SJCRH30 (cell line): ENCODE data around the gene MSMP. TPM values are rescaled to one million over a fixed set of nuclear protein-coding genes. Genes with fewer than 3 reads are reported as not detected.

Experiments
- DNase-seq, 2 experiments: peaks; one replicate each; pipeline ENCODE4 v3.0.0-alpha.2; 2015 to 2020
- H3K27ac ChIP-seq: fragments of 250-450 bp; sonication (Bioruptor Pico); 2 replicates; pipeline ENCODE4 v1.5.1; 2020; ENCODE audit warnings: mild to moderate bottlenecking, moderate library complexity
- H3K27me3 ChIP-seq: fragments of 250-450 bp; sonication (Bioruptor Pico); 2 replicates; pipeline ENCODE4 v1.5.1; 2020; ENCODE audit warnings: mild to moderate bottlenecking, moderate library complexity
- H3K36me3 ChIP-seq: fragments of 250-450 bp; sonication (Bioruptor Pico); 2 replicates; pipeline ENCODE4 v1.5.1; 2020; ENCODE audit warnings: mild to moderate bottlenecking, moderate library complexity
- H3K4me1 ChIP-seq: fragments of 250-450 bp; sonication (Bioruptor Pico); 2 replicates; pipeline ENCODE4 v1.5.1; 2020; ENCODE audit warnings: mild to moderate bottlenecking, moderate library complexity
- H3K4me3 ChIP-seq: fragments of 250-450 bp; sonication (Bioruptor Pico); 2 replicates; pipeline ENCODE4 v1.5.1; 2020; ENCODE audit warnings: mild to moderate bottlenecking, moderate library complexity
- H3K9me3 ChIP-seq: fragments of 250-450 bp; sonication (Bioruptor Pico); replicated peaks from 2 replicates; pipeline ENCODE4 v1.5.1; 2020; ENCODE audit warnings: mild to moderate bottlenecking, moderate library complexity
- total RNA-seq: library from RNA; depleted of rRNA; stranded (reverse); fragments of >200 nt; shearing (Covaris generic); gene quantifications from 2 replicates; pipeline ENCODE4 v1.2.3, GENCODE V29; 2014

Gene MSMP
- total RNA-seq, 1 experiment from 2014 or later: not detected

DNA sequence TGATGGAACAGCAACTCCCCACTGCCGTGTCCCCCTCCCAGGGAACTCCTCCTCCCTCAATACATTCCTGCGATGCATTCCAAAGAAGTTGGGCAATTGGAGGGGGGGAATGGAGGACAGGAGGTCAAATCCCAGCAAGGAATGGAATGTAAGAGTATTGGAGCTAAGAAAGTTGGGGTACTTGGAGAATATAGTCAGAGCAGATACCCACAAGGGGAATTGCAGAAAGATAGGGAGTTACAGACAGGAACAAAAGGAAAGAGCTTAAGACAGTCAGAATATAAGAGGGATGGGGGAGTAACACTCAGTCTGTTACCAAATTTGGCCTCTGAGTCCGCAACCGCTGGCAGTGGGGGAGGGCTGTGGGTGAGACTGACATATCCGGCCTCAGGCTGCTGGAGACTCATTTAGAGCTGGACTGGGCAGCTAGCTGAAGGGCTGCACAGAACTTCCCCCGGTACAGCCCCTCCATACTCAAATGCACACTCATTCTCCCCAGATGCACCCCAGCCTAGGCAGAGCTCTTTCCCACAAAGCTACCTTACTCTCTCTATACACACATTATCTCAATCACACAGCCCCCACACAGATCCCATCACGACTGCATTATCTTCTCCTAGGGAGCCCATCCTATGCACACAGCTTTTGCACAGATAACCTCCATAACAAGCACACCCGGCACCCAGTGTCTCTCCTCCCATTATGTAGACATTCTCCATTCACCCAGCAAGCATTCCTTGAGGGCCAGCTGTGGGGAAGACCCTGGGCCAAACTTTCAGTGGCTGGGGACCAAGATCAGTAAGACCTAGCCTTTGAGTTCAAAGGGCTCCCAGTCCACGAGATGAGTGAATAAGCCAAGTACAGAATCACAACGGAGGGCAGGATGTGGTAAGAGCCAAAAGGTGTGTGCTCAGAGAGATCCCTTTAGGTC is 25.8 kb downstream of the MSMP start:
- H3K4me1 ChIP-seq: peaks cover 20% of the 10 kb centered on the region
- no peak for DNase-seq
- no peak overlapping the region for H3K4me3 ChIP-seq
- no peak overlapping the region for H3K27ac ChIP-seq
- H3K27me3 ChIP-seq: no peaks in the 10 kb centered on the region
- no peaks in the 10 kb centered on the region for H3K9me3 ChIP-seq
- peaks cover 25% of the 10 kb centered on the region; the same call in 1 of the 2 replicates for H3K36me3 ChIP-seq

GRCh38 chr9:35727676-35728040 is 26.4 kb downstream of the MSMP start:
- no peak overlapping the region for H3K4me3 ChIP-seq
- no peak for DNase-seq
- peaks cover 27% of the 10 kb centered on the region; the same call in 1 of the 2 replicates for H3K36me3 ChIP-seq
- H3K27me3 ChIP-seq: no peaks in the 10 kb centered on the region
- H3K27ac ChIP-seq: no peak overlapping the region
- peaks cover 18% of the 10 kb centered on the region for H3K4me1 ChIP-seq
- H3K9me3 ChIP-seq: no peaks in the 10 kb centered on the region

- no peak for DNase-seq
- H3K4me3 ChIP-seq: no peak overlapping the region
- no peaks in the 10 kb centered on the region for H3K27me3 ChIP-seq
- H3K36me3 ChIP-seq: peaks cover 32% of the 10 kb centered on the region
- H3K9me3 ChIP-seq: no peaks in the 10 kb centered on the region
- no peak overlapping the region for H3K27ac ChIP-seq
- H3K4me1 ChIP-seq: peaks cover 18% of the 10 kb centered on the region
These were observed 27.1 kb downstream of the MSMP start for GRCh38 chr9:35726931-35727330.

GRCh38 chr9:35725362-35725761 is 28.7 kb downstream of the MSMP start:
- H3K9me3 ChIP-seq: no peaks in the 10 kb centered on the region
- peaks cover 11% of the 10 kb centered on the region for H3K4me1 ChIP-seq
- no peak overlapping the region for H3K4me3 ChIP-seq
- no peak overlapping the region for H3K27ac ChIP-seq
- no peaks in the 10 kb centered on the region for H3K27me3 ChIP-seq
- peaks cover 46% of the 10 kb centered on the region for H3K36me3 ChIP-seq
- DNase-seq: no peak

GRCh38 chr9:35723908-35724307 is 30.2 kb downstream of the MSMP start:
- Histone ChIP-seq H3K27me3 (no peaks in the 10 kb centered on the region), H3K36me3 (peaks cover 52% of the 10 kb centered on the region), H3K4me1 (peaks cover 3% of the 10 kb centered on the region; the same call in 1 of the 2 replicates), H3K9me3 (no peaks in the 10 kb centered on the region), H3K27ac (no peak overlapping the region), H3K4me3 (no peak overlapping the region)
- no peak for DNase-seq

DNA sequence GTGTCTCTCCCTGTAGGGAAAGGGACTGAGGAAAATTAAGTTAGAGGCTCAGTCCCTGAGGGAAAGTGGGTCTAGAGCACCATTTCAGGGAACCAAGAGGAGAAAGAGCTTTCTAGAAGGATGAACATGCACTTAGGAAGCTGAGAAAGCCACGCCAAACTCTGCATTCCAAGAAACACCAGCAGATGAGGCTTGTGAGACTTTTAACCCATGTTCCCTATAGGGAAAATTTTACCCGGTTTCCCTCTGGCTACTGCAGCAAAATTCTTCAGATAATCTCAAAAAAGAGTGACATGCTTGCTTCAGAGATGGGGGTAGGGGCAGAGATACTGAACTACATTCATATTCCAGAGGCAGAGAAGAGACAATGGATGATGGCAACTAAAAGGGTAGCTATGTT is 30.6 kb downstream of the MSMP start:
- DNase-seq: no peak
- H3K4me3 ChIP-seq: no peak overlapping the region
- H3K4me1 ChIP-seq: peaks cover 1% of the 10 kb centered on the region; the same call in 1 of the 2 replicates
- no peaks in the 10 kb centered on the region for H3K9me3 ChIP-seq
- no peak overlapping the region for H3K27ac ChIP-seq
- no peaks in the 10 kb centered on the region for H3K27me3 ChIP-seq
- peaks cover 50% of the 10 kb centered on the region for H3K36me3 ChIP-seq

GRCh38 chr9:35719546-35719945 is 34.5 kb downstream of the MSMP start:
- no peak for DNase-seq
- no peak overlapping the region for H3K4me3 ChIP-seq
- peaks cover 57% of the 10 kb centered on the region for H3K36me3 ChIP-seq
- H3K4me1 ChIP-seq: no peaks in the 10 kb centered on the region
- H3K27ac ChIP-seq: no peak overlapping the region
- H3K27me3 ChIP-seq: no peaks in the 10 kb centered on the region
- no peaks in the 10 kb centered on the region for H3K9me3 ChIP-seq

GRCh38 chr9:35718721-35719511 is 35.2 kb downstream of the MSMP start:
- H3K4me3 ChIP-seq: no peak overlapping the region
- no peaks in the 10 kb centered on the region for H3K4me1 ChIP-seq
- no peak overlapping the region for H3K27ac ChIP-seq
- peaks cover 57% of the 10 kb centered on the region for H3K36me3 ChIP-seq
- H3K27me3 ChIP-seq: no peaks in the 10 kb centered on the region
- H3K9me3 ChIP-seq: no peaks in the 10 kb centered on the region
- no peak for DNase-seq

GRCh38 chr9:35717132-35717870 is 36.8 kb downstream of the MSMP start:
- no peak overlapping the region for H3K4me3 ChIP-seq
- no peaks in the 10 kb centered on the region for H3K4me1 ChIP-seq
- DNase-seq: no peak

GRCh38 chr9:35716230-35716629 is 37.8 kb downstream of the MSMP start:
- no peaks in the 10 kb centered on the region for H3K9me3 ChIP-seq
- no peak overlapping the region for H3K27ac ChIP-seq
- no peaks in the 10 kb centered on the region for H3K4me1 ChIP-seq
- no peak overlapping the region for H3K4me3 ChIP-seq
- no peak for DNase-seq
- H3K27me3 ChIP-seq: no peaks in the 10 kb centered on the region
- H3K36me3 ChIP-seq: peaks cover 55% of the 10 kb centered on the region

More at GRCh38 chr9:35717132-35717870, 36.8 kb downstream of the MSMP start:
- no peaks in the 10 kb centered on the region for H3K9me3 ChIP-seq
- no peaks in the 10 kb centered on the region for H3K27me3 ChIP-seq
- no peak overlapping the region for H3K27ac ChIP-seq
- H3K36me3 ChIP-seq: peaks cover 58% of the 10 kb centered on the region

DNA sequence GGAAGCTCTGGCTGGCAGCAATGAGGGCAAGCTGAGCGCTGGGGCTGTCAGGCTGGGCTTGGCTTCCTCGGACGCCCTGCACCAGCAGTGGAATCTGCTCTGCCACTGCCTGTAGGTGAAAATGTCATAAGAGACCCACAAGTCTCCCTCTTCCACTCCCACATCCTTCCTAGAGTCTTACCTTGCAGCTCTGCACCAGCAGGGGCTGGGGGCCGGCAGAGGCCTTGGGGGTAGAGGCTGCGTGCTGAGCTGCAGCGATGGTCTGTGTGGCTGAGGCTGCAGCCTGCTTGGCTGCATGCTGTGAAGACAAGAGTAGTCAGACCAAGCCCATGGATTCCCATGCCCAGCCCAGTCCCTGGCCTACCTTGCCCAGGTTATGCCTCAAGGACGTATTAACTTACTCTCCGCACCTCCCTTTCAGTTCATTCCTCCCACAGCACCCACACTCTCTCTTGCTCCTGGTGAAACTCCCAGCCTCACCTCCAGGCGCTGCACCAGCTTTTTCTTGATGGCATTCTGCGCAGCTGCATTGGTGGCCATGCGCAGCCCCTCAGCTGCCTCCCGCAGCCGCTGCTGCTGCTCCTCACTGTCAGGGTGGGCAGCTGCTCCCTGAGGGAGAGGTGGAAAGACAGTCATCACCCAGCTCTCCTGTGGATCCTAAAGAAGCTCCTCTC is 39.4 kb downstream of the MSMP start:
- Histone ChIP-seq H3K4me1 (no peaks in the 10 kb centered on the region), H3K4me3 (no peak overlapping the region), H3K9me3 (no peaks in the 10 kb centered on the region), H3K27ac (no peak overlapping the region), H3K27me3 (no peaks in the 10 kb centered on the region), H3K36me3 (peaks cover 55% of the 10 kb centered on the region)
- no peak for DNase-seq

GRCh38 chr9:35714123-35714522 is 40.0 kb downstream of the MSMP start:
- Histone ChIP-seq H3K27me3 (no peaks in the 10 kb centered on the region), H3K4me1 (no peaks in the 10 kb centered on the region), H3K36me3 (peaks cover 53% of the 10 kb centered on the region), H3K27ac (no peak overlapping the region), H3K4me3 (no peak overlapping the region), H3K9me3 (no peaks in the 10 kb centered on the region)
- no peak for DNase-seq

- Histone ChIP-seq H3K27ac (no peak overlapping the region), H3K4me3 (no peak overlapping the region), H3K4me1 (no peaks in the 10 kb centered on the region), H3K36me3 (peaks cover 57% of the 10 kb centered on the region), H3K9me3 (no peaks in the 10 kb centered on the region), H3K27me3 (no peaks in the 10 kb centered on the region)
- no peak for DNase-seq
These were observed 40.5 kb downstream of the MSMP start for GRCh38 chr9:35713578-35713977.

DNA sequence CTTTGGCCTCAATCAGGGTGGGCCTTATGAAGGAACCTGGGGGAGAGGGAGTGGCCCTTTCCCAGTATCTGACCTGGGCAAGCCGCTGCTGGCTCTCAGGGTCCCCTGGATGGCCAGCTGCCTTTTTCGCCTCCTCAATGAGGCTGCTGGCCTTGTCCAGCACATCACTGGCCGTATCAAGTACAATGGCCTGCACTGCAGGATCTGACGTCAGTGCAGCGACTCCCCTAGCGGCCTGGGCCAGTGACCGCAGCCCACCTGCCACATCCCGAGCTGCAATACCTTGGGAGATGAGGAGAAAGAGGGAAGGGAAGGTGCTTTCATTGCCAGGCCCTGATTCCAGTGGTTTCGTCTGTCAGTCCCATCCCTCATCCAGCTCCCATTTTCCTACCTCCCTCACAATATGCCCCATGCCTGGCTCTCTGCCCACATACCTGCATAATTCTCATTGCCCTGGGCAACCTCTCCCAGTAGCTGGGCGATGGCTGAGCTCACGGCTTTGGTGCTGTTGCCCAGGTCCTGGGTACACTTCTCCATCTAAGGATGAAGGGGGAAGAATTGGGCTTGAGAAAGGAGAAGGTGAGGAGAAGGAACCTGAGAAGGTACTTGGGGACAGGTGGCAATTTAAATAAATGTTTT is 41.2 kb downstream of the MSMP start:
- Histone ChIP-seq H3K27me3 (no peaks in the 10 kb centered on the region), H3K9me3 (no peaks in the 10 kb centered on the region), H3K4me1 (no peaks in the 10 kb centered on the region), H3K4me3 (no peak overlapping the region), H3K36me3 (peaks cover 58% of the 10 kb centered on the region), H3K27ac (no peak overlapping the region)
- DNase-seq: no peak
